NCI-H774 (cell line): Measurements from ENCODE around the gene PRMT1.

Experiments used
- DNase-seq: peaks from one replicate; lab custom pipeline; 2025; lab: John Stamatoyannopoulos, UW

PRMT1 gene

DNA sequence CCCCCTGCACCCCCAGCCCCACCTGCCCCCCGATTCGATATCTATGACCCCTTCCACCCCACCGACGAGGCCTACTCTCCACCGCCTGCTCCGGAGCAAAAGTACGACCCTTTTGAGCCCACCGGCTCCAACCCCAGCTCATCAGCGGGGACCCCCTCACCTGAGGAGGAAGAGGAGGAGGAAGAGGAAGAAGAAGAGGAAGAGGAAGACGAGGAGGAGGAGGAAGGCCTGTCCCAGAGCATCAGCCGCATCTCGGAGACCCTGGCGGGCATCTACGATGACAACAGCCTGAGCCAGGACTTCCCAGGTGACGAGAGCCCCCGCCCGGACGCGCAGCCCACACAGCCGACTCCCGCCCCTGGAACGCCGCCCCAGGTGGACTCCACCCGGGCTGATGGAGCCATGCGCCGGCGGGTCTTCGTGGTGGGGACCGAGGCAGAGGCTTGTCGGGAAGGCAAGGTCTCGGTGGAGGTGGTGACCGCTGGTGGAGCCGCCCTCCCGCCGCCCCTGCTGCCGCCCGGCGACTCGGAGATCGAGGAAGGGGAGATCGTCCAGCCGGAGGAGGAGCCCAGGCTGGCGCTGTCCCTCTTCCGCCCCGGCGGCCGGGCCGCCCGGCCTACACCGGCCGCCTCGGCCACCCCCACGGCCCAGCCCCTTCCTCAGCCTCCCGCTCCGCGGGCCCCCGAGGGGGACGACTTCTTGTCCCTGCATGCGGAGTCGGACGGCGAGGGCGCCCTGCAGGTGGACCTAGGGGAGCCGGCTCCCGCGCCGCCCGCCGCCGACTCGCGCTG is 25.8 kb upstream of the PRMT1 start:
- DNase-seq = no peak

DNA sequence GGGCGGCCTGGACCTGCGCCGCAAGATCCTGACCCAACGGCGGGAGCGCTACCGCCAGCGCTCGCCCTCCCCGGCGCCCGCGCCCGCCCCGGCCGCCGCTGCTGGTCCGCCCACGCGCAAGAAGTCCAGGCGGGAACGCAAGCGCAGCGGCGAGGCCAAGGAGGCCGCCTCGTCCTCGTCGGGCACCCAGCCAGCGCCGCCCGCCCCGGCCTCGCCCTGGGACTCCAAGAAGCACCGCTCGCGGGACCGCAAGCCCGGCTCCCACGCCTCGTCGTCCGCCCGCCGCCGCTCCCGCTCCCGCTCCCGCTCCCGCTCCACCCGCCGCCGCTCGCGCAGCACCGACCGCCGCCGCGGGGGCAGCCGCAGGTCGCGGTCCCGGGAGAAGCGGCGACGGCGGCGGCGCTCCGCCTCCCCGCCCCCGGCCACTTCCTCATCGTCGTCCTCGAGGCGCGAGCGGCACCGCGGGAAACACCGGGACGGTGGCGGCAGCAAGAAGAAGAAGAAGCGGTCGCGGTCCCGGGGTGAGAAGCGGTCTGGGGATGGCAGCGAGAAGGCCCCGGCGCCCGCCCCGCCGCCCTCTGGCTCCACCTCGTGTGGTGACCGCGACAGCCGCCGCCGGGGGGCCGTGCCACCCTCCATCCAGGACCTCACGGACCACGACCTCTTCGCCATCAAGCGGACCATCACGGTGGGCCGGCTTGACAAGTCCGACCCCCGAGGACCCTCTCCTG is 25.1 kb upstream of the PRMT1 start:
- DNase-seq = no peak

DNA sequence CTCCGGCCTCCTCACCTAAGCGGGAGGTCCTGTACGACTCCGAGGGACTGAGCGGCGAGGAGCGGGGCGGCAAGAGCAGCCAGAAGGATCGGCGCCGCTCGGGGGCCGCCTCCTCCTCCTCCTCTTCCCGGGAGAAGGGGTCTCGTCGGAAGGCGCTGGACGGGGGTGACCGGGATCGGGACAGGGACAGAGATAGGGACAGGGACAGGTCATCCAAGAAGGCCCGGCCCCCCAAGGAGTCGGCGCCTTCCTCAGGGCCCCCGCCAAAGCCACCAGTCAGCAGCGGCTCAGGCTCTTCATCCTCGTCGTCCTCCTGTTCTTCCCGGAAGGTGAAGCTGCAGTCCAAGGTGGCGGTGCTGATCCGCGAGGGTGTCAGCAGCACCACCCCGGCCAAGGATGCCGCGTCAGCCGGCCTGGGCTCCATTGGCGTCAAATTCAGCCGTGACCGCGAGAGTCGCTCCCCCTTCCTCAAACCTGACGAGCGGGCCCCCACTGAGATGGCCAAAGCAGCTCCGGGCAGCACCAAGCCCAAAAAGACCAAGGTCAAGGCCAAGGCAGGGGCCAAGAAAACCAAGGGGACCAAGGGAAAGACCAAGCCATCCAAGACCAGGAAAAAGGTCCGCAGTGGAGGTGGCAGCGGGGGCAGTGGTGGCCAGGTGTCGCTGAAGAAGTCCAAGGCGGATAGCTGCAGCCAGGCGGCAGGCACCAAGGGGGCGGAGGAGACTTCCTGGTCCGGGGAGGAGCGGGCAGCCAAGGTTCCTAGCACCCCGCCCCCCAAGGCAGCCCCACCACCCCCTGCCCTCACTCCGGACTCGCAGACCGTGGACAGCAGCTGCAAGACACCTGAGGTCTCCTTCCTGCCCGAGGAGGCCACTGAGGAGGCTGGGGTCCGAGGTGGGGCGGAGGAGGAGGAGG is 24.3 kb upstream of the PRMT1 start:
- DNase-seq = no peak

DNA sequence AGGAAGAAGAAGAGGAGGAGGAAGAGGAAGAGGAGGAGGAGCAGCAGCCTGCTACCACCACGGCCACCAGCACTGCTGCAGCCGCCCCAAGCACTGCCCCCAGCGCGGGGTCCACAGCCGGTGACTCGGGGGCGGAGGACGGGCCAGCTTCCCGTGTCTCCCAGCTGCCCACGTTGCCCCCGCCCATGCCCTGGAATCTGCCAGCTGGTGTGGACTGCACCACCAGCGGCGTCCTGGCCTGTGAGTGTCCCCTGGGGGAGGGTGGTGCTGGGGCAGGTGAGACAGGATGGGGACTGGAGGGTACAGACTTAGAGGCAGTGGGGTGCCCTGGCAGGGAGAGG is 23.6 kb upstream of the PRMT1 start:
- no peak for DNase-seq

DNA sequence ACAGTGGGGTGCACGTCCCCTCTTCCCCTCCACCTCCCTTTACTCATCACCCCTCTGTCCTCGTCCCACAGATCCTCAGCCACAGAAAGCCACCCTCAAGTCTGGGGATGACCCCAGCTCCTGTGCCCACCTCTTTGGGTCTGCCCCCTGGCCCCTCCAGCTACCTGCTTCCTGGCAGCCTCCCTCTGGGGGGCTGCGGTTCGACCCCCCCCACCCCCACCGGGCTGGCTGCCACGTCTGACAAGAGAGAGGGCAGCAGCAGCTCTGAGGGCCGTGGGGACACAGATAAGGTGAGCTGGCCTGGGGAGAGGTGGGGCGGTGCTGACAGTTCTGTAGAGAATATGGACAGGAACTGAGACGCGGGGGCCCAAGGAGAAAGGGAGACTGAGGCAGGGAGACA is 22.5 kb upstream of the PRMT1 start:
- DNase-seq = no peak

DNA sequence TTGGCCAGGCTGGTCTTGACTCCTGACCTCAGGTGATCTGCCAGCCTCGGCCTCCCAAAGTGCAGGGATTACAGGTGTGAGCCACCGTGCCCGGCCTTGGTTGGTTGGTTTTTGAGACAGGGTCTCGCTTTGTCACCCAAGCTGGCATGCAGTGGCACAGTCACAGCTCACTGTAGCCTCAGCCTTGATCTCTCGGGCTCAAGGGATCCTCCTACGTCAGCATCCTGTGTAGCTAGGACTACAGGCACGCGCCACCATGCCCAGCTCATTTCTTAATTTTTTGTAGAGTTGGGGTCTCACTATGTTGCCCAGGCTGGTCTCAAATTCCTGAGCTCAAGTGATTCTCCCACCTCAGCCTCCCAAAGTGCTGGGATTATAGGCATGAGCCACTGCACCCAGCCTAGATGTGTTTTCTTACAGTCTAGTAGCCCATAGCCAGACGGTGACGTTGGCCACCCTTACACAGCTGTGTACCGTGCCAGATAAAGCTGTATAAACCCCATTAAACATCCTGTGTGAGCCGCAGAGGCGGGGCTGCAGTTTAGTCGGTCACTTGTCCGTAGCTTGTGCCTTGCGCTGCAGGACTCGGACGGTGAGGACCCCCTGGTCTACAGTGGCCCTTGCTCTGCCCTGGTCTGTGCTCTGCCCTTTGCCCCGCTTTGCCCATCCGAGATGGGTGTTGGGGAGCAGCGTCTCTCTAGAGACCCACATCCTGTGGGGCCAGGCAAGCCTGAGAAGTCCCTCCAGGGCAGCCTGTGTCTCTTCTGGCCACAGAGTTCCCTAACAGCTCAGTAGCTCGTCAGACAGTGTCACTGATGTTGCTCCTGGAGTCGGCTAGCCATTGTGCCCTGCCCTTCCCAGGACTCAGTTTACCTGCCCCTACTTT is 21.3 kb upstream of the PRMT1 start:
- no peak for DNase-seq

DNA sequence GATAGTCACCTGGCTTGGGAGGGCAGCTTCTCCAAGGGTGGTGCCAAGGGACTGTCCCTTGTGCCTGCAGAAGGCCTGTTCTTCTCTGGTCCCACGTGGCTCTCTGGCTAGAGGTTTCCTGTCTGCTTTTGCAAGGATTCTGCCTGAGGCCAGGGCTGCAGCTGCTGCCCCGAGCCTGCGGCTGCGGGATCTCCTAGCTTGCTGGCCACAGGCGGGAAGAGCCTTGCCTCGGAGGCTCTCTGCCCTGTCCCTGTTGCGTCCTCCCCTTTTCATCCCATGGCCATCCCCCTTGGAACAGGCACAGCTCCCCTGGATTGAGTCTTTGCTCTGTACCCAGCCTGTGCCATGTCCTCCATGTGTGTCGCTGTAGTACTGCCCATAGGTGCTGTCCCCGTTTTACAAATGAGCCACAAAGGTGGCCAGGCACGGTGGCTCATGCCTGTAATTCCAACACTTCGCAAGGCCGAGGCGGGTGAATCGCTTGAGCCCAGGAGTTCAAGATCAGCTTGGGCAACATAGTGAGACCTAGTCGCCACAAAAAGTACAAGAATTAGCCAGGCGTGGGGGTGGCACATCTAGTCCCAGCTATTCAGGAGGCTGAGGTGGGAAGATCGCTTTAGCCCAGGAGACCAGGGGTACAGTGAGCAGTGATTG is 20.5 kb upstream of the PRMT1 start:
- DNase-seq = no peak

DNA sequence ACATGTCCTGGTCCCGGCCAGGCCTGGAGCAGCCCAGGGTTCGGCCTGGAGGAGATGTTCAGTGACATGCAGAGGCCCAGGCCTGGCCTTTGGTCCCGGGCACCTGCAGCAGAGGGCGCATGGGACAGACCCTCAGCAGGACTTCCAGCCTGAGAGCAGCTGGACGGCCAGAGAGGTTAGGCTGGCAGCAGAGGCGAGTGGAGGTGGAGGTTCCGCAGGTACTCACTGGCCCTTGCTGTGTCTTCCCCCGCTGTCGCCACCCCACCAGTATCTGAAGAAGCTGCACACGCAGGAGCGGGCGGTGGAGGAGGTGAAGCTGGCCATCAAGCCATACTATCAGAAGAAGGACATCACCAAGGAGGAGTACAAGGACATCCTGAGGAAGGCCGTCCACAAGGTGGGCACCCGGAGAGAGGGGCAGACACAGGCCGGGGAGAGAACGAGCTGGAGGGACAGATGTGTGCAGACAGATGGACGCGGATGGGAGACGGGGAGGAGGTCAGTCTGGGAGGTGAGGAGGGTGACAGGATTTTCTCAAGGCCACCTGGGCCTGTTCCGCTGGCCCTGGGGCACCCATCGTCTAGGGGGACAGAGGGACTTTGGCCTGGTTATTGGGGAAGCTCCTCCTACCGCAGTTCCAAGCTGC is 19.5 kb upstream of the PRMT1 start:
- no peak for DNase-seq

DNA sequence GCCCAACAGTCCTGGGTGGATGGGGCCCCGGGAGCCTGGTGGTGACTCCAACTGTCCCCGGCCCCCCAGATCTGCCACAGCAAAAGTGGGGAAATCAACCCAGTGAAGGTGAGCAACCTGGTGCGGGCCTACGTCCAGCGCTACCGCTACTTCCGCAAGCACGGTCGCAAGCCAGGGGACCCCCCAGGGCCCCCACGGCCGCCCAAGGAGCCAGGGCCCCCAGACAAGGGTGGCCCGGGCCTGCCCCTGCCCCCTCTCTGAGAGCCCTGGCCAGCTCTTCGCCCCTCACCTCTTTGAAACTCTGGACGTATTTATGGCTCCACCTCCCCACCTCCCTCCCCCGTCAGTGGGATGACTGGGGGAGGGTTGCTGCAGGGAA is 18.9 kb upstream of the PRMT1 start:
- no peak for DNase-seq

DNA sequence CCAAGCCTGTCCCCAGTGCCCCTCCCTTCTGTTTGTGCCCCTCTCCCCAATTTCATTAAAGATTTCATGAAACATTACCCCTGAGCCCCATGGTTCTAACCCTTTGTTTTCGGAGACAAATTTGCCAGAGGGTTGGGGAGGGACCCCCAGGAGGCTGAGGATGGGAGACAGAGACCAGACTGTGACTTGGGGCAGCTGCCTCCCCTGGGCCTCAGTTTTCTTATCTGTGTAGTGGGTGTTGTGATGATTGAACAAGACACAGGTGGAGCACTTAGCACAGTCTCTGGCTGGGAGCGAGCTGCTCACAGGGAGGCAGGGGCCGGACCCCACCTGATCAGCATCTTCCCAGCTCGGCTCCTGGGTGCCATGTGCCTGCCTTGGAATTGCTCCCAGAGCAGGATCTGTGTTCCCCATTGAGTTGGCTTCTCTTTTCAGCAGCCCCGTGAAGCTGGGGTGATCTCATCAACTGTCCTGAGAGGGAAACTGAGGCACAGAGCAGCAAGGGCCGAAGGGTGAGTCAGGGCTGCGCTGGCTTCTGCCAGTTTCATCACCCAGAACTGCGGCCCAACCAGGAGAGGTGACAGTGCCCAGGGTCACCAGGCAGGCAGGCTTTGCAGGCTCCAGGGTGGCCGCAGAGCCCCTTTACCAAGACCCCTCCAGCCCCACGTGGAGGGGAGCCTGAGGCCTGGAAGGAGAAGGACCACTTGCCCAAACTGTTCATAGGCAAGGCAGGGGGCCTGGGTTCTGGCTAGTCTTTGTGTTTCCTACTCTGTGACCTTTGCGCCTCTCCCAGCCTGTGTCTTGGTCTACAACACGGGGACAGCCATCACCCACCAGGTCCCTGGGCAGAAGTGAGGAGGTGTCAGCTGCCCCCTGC is 18.3 kb upstream of the PRMT1 start:
- DNase-seq = no peak

DNA sequence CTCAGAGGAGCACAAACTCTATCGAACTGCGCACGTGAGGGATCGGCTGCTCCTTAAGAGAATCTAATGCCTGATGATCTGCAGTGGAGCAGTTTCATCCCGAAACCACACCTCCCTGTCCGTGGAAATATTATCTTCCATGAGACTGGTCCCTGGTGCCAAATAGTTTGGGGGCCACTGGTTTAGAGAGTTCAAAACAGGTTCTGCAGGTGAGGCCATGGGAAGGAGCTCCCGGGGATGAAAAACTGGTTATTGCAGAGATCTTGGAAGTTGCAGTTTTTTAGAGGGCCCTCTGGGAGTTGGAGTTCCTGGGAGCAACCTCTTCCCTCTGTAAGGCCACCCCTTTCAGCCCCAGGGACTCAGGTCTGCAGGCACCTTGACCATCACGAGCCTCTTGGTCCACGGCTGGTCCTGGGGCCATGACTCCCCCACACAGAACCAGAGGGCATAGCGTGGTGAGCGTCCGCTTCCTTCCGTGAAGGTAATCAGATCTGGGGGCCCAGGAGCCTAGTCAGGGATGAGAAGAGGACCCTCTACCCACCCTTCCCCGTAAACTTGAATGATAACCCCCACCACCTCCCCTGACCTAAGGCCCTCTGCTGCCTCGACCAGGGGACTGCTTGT is 16.6 kb upstream of the PRMT1 start:
- no peak for DNase-seq

DNA sequence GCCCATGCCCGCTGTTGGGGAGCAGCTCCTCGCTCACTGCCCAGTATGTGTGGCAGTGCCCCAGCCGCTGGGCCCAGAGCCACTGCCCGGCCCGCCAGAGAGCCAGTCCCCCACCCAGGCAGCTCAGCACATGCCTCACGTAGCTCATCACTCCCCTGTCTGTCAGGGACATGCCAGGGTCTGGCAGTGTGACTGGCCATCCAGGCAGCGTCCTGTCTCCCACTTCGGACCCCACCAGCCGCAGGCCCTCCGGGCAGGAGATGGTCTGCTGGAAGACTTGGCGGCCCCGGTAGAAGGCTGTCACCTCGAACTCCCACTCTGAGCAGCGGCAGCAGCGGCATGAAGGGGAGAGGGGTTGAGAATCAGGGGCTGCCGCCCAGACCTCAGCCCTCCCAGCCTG is 15.1 kb upstream of the PRMT1 start:
- no peak for DNase-seq

DNA sequence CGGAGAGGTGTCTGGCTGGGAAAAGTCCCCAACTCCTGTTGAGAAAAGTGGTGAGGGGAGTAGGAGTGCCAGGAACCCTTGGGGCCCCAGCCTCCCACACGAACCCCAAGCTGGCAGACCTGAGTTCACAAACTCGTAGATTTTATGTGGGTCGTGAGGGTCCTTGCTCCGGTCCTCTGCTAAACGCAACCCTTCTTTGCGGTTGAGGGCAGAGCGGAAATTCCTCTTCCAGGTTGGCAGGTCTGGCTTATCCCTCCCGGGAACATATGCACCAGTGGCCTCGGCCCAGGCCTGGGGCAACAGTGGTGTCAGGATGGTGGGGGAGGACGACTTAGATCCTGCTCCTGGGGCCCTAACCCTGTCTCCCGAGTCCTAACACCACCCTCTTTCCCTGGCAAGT is 13.8 kb upstream of the PRMT1 start:
- no peak for DNase-seq

DNA sequence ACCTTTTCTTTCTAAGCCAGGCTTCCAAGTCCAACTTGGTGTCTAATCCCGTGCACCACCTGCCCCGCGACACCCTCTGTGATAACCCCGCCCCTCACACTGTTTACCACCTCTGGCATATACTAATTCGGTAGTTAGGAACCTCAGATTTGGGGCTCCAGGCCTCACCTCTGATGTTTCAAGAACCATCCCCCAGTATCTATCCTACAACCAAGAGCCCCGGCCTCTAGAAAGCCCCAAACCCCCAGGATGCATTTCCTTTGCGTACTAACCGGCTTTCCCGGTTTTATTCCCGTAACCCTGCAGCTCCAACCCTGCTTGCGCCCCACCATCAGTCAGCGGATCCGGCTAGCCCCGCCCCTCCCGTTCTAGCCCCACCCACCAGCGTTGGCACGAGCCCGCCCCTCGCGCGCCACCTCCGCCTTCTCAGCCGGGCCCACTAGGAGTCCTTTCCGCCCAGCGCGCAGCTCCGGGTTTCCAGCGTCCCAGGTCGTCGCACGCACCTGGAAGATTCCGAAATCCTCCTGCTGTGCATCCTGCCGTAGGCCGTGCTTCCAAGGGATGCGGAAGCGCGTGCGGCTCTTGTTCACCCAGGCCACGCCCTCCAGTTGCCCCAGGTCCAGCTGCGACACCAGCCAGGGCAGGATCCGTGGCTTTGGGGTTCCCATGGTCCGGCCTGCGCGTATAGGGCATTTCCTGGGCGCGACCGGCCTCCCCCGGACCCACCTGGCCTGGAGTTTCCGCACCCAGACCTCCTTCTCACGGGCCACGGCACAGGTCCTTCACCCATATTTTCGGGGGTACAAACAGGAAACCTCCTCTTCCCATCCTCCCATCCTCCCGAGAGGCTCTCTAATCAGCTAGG is 12.7 kb upstream of the PRMT1 start:
- peak; percentile 83 for DNase-seq

DNA sequence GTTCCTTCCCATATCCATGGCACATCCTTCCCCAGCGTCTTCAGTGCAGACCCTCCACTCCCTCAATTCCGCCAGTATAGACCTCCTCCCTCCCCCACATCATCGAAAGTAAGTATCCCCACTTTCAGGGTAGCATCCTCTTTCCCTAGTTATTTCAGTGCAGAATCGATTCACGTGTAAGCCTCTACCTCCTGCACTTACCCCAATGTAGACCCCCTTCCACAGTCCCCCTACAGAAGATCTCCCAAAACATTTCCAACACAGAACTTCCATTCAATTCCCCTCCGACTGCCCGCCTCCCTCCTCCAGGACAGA is 12.1 kb upstream of the PRMT1 start:
- no peak for DNase-seq

DNA sequence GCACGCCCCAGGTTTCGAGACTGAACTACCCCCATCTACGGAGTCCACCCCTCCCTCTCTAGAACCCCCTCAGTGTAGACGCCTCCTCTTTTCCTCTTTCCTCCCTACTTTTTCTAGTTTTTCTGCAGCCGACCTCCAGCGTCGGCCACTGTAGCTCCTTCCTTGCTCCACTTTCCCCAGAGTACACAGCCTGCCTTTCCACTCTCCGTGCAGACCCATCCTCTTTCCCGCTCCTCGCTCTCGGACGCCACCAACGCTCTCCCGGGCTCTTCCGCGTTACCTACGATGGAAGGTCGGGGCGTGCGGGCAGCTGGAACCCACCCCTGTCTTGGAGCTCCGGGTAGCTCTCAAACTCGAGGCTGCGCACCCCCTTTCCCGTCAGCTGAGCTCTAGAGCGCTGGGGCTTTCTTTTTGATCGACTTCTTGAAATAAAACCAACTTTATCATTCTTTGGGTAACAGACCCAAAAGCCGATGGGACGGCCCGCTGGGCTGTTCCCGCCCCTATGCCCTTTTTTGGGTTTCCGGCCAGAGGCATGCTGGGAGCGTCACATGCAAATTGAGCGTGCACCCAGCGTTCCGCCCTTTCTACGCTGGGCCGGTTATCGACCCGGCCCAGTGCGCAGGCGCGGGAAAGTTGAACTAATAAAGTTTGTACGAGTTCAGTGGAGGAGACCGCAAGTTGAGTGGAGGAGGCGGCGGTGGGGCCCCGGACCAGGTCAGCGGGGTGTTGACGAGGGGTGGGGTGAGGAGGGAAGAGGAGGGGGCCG is 11.5 kb upstream of the PRMT1 start, which contains the start of the genes BCL2L12 and IRF3:
Gene BCL2L12, plus strand, starts transcription at position 583 of the 769 bp plus-strand sequence. CDS start 760 bp downstream, outside the sequence.
Gene IRF3, minus strand, starts transcription at position 507 of the 769 bp plus-strand sequence. CDS start 1,019 bp downstream, outside the sequence.
- DNase-seq = peak; percentile 92

DNA sequence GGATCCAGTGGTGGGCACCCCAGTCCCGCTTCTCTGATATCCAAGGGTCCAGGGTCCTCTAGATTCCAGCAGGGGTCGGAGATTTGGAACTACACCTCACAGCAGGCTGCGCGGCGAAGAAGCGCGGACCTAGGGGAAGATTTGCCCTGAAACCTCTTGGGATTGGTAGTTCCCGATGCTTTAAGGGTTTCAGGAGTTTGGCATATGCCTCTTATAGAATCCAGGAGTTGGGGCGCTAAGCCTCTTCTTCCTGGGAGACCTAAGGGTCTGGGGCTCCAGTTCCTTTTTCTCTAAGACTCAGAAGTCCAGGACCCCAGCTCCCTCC is 11.0 kb upstream of the PRMT1 start:
- DNase-seq = no peak

DNA sequence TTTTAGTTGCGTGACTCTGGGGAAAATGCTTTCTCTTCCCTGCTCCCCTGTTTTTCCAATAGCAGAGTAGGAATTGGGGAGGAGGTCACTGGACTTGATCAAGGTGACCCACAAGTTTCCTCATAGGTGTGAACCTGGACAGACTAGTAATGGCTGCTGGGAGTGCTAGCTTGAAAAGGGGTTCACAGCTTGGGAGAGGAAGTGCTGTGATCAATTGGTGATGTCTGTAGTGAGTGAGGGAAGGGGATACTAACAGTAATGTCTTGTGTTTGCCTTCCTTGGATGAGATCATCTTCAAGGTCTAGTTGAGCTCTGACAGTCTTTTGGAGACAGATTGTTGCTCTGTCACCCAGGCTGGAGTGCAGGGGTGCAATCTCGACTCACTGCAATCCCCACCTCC is 9.6 kb upstream of the PRMT1 start:
- no peak for DNase-seq
